ENCODE results near the gene LLGL1.

Gene LLGL1

DNA sequence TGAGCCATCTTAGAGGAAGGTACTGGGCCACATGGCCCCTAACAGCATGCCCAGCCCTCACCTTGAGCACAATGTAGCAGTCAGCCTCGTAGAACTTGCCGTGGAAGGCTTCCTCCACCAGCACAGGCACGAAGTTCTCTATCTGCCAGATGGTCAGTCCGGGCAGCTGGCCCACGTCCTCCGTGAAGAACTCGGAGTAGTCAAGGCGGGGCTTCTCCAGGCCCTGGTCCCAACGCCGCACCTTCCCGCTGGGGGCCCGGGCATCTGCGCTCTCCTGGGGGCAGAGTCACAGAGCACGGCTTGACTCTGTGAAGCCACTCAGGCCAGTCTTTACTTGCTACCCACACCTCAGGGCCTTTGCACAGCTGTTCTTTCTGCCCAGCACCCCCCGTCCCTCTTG lies 25.8 kb downstream of the LLGL1 start:
- H3K9me2 ChIP-seq (replicated peaks; ENCODE audit: insufficient read depth, low read length), result no peaks in the 10 kb centered on the region
- H3F3A ChIP-seq (ENCODE audit: insufficient read depth), result no peaks in the 10 kb centered on the region
- no peak overlapping the region for H3K27ac ChIP-seq (ENCODE audit: low read depth, low read length)
- TF ChIP-seq CTCF (IDR thresholded peaks at IDR 0.05; ENCODE audit: insufficient read depth, low read length, poor library complexity, severe bottlenecking) (no peak), EZH2phosphoT487 (conservative IDR thresholded peaks at IDR 0.05; ENCODE audit: low read length) (no peak)
- no peaks in the 10 kb centered on the region for H4K20me1 ChIP-seq (ENCODE audit: low read depth, low read length)
- no peaks in the 10 kb centered on the region for H3K27me3 ChIP-seq (ENCODE audit: low read length)
- H2AFZ ChIP-seq (ENCODE audit: low read depth, low read length, severe bottlenecking), result no peak overlapping the region
- no peaks in the 10 kb centered on the region for H3K79me2 ChIP-seq (ENCODE audit: insufficient read depth, low read length)
- H3K9ac ChIP-seq (ENCODE audit: low read length), result no peak overlapping the region
- H3K36me3 ChIP-seq (ENCODE audit: low read length), result no peaks in the 10 kb centered on the region
- H3K4me3 ChIP-seq (ENCODE audit: insufficient read depth, low read length, poor library complexity, severe bottlenecking), result no peak overlapping the region
- no peak overlapping the region for H3K4me2 ChIP-seq (ENCODE audit: low read depth, low read length, poor library complexity, severe bottlenecking)
- H3K9me3 ChIP-seq (ENCODE audit: insufficient read depth, low read length), result no peaks in the 10 kb centered on the region

DNA sequence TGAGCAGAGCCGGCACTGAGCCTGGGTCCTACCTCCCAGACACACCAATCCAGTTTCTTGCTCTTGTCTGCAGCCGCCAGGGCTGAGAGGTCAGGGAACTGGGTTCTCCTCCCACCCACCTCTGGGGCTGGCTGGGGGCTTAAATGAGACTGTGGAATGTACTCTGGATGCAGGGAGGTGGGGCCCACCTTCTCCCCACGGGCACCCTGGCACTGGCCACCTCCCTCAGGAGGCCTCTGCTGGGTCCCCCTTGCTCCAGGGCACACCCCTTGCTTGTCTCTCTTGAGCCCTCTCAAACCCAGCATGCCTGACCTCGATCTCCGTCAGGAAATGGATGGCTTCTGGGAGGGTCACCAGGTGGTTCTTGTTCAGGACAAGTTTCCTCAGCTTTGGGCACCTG lies 26.7 kb downstream of the LLGL1 start:
- Histone ChIP-seq H3K36me3 (ENCODE audit: low read length) (no peaks in the 10 kb centered on the region), H3K27ac (ENCODE audit: low read depth, low read length) (no peak overlapping the region), H4K20me1 (ENCODE audit: low read depth, low read length) (no peaks in the 10 kb centered on the region), H3K9ac (ENCODE audit: low read length) (no peak overlapping the region), H3K79me2 (ENCODE audit: insufficient read depth, low read length) (peaks cover 2% of the 10 kb centered on the region; the same call in 1 of the 2 replicates), H3K27me3 (ENCODE audit: low read length) (no peaks in the 10 kb centered on the region), H3F3A (ENCODE audit: insufficient read depth) (no peaks in the 10 kb centered on the region), H3K9me2 (replicated peaks; ENCODE audit: insufficient read depth, low read length) (no peaks in the 10 kb centered on the region), H3K9me3 (ENCODE audit: insufficient read depth, low read length) (no peaks in the 10 kb centered on the region), H3K4me2 (ENCODE audit: low read depth, low read length, poor library complexity, severe bottlenecking) (no peak overlapping the region), H3K4me3 (ENCODE audit: insufficient read depth, low read length, poor library complexity, severe bottlenecking) (no peak overlapping the region), H2AFZ (ENCODE audit: low read depth, low read length, severe bottlenecking) (no peak overlapping the region)
- TF ChIP-seq EZH2phosphoT487 (conservative IDR thresholded peaks at IDR 0.05; ENCODE audit: low read length) (no peak), CTCF (IDR thresholded peaks at IDR 0.05; ENCODE audit: insufficient read depth, low read length, poor library complexity, severe bottlenecking) (no peak)

DNA sequence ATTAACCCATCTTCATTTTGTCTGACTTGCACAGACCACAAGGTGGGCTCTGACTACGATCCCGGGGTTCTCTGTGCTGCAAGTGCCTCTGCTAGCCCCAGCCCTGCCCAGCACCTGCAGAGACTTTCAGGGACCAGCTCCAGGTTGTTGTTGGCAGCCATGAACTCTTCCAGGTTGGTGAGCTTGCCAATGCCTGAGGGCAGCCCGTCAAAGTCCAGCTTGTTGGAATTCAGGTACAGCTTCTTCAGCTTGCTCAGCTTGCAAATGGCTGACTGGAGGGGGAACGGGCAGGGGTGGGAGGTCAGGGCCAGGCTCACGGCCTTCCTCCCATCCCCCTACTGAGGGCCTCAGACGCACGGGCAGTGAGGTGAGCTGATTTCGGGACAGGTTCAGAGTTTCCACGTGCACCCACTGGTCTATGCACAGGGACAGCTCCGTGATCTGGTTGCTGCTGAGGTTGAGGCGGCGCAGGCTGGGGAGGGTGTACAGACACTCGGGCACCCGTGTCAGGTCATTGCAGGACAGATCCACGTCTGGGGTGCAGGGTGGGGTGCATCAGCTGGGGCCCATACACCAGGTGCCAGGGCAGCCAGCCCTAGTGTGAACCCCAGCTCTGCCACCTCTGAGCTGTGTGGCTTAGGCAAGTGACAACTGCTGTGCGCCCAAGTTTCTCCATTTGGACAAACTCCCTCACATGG lies 27.9 kb downstream of the LLGL1 start:
- Histone ChIP-seq H3K9me3 (ENCODE audit: insufficient read depth, low read length) (no peaks in the 10 kb centered on the region), H3K9me2 (replicated peaks; ENCODE audit: insufficient read depth, low read length) (no peaks in the 10 kb centered on the region), H3K27ac (ENCODE audit: low read depth, low read length) (no peak overlapping the region), H3K9ac (ENCODE audit: low read length) (no peak overlapping the region), H3K79me2 (ENCODE audit: insufficient read depth, low read length) (peaks cover 13% of the 10 kb centered on the region; the same call in 1 of the 2 replicates), H3K36me3 (ENCODE audit: low read length) (no peaks in the 10 kb centered on the region), H3F3A (ENCODE audit: insufficient read depth) (no peaks in the 10 kb centered on the region), H4K20me1 (ENCODE audit: low read depth, low read length) (no peaks in the 10 kb centered on the region), H3K4me2 (ENCODE audit: low read depth, low read length, poor library complexity, severe bottlenecking) (no peak overlapping the region), H2AFZ (ENCODE audit: low read depth, low read length, severe bottlenecking) (no peak overlapping the region), H3K27me3 (ENCODE audit: low read length) (no peaks in the 10 kb centered on the region), H3K4me3 (ENCODE audit: insufficient read depth, low read length, poor library complexity, severe bottlenecking) (no peak overlapping the region)
- TF ChIP-seq CTCF (IDR thresholded peaks at IDR 0.05; ENCODE audit: insufficient read depth, low read length, poor library complexity, severe bottlenecking) (no peak), EZH2phosphoT487 (conservative IDR thresholded peaks at IDR 0.05; ENCODE audit: low read length) (no peak)

Measured in SU-DHL-6 (cell line).